Breast epithelium (tissue), 4 donors: ENCODE data around the gene APCDD1. TPM values are rescaled to one million over a fixed set of nuclear protein-coding genes. Genes with fewer than 3 reads are reported as not detected.
A peak's percentile ranks its signal among the peaks of the same experiment; 100 is the strongest.

Experiments used
- DNase-seq, 2 donors: peaks; one replicate each; pipeline ENCODE4 v3.0.0-alpha.2; 2019; ENCODE audit warnings: low spot score in 2 of 2
- H3K27ac ChIP-seq, 2 donors: fragments of 200-600 bp; sonication (generic) in 1 of 2; one replicate each; pipeline ENCODE4 v1.5.1; 2016 to 2019; ENCODE audit warnings: mild to moderate bottlenecking in 1 of 2
- H3K27me3 ChIP-seq, 2 donors: fragments of 200-600 bp; sonication (generic) in 1 of 2; one replicate each; pipeline versions ENCODE4 v1.5.1 to v1.6.0; 2017 to 2019; ENCODE audit warnings: control low read depth in 1 of 2, mild to moderate bottlenecking in 1 of 2
- H3K36me3 ChIP-seq: fragments of 200-600 bp; one replicate; pipeline ENCODE4 v1.5.1; 2019
- H3K4me1 ChIP-seq, 2 donors: fragments of 200-600 bp; sonication (generic); one replicate each; pipeline ENCODE4 v1.5.1; 2016 to 2019; ENCODE audit warnings: control low read depth in 1 of 2
- H3K4me3 ChIP-seq, 3 donors: fragments of 200-600 bp; sonication (generic); 1 replicate in 2 of 3; 2 replicates in 1 of 3; pipeline ENCODE4 v1.5.1; 2016 to 2019; ENCODE audit warnings: mild to moderate bottlenecking in 3 of 3, moderate library complexity in 2 of 3
- H3K9me3 ChIP-seq, 2 donors: fragments of 200-600 bp; sonication (generic) in 1 of 2; one replicate each; pipeline ENCODE4 v1.5.1; 2016 to 2019; ENCODE audit warnings: control low read depth in 1 of 2
- POLR2A ChIP-seq: fragments of 450-650 bp; IDR thresholded peaks from one replicate; pipeline ENCODE4 v1.6.1; 2016; ENCODE audit warnings: antibody characterized with exemption, mild to moderate bottlenecking, moderate library complexity
- POLR2AphosphoS5 ChIP-seq, 3 donors: sonication (generic); formaldehyde crosslinking; IDR thresholded peaks; one replicate each; pipeline ENCODE4 v1.6.1; 2017; ENCODE audit warnings: antibody characterized with exemption in 3 of 3
- intact Hi-C: fragments of 100-400 bp; cut with DNase I; formaldehyde crosslinking; loops from one replicate; pipeline ENCODE4 v1.15.1; 2023; ENCODE audit warnings: low total_unique reads
- total RNA-seq, 3 donors: library from RNA; depleted of rRNA; stranded (reverse); fragments of >200 nt; gene quantifications; one replicate each; pipeline ENCODE4 v1.1.0, GENCODE V29; 2016
- TF ChIP-seq, protein P1 (sequence below), 3 donors: fragments of 450-650 bp; IDR thresholded peaks; one replicate each; pipeline ENCODE4 v1.5.1; 2016 to 2017; ENCODE audit warnings: antibody characterized with exemption in 3 of 3, mild to moderate bottlenecking in 3 of 3, moderate library complexity in 3 of 3

The APCDD1 gene
- total RNA-seq, 3 donors from 2014 or later: 34.1 to 275 (median 38.8) TPM

GRCh38 chr18:10420561-10421352, 33.7 kb upstream of the APCDD1 start:
- Histone ChIP-seq H3K27ac (no peak overlapping the region), H3K4me3 (no peak overlapping the region), H3K4me1 (peaks cover 0 to 9% of the 10 kb centered on the region in 2 donors), H3K36me3 (no peaks in the 10 kb centered on the region), H3K27me3 (no peaks in the 10 kb centered on the region), H3K9me3 (no peaks in the 10 kb centered on the region)
- intact Hi-C loops: no loop called here
- TF ChIP-seq POLR2AphosphoS5 (IDR thresholded peaks at IDR 0.05) (no peak), POLR2A (no peak)
- TF ChIP-seq, protein P1, sequence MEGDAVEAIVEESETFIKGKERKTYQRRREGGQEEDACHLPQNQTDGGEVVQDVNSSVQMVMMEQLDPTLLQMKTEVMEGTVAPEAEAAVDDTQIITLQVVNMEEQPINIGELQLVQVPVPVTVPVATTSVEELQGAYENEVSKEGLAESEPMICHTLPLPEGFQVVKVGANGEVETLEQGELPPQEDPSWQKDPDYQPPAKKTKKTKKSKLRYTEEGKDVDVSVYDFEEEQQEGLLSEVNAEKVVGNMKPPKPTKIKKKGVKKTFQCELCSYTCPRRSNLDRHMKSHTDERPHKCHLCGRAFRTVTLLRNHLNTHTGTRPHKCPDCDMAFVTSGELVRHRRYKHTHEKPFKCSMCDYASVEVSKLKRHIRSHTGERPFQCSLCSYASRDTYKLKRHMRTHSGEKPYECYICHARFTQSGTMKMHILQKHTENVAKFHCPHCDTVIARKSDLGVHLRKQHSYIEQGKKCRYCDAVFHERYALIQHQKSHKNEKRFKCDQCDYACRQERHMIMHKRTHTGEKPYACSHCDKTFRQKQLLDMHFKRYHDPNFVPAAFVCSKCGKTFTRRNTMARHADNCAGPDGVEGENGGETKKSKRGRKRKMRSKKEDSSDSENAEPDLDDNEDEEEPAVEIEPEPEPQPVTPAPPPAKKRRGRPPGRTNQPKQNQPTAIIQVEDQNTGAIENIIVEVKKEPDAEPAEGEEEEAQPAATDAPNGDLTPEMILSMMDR (IDR thresholded peaks at IDR 0.05): no peak
- no peak for DNase-seq

DNA sequence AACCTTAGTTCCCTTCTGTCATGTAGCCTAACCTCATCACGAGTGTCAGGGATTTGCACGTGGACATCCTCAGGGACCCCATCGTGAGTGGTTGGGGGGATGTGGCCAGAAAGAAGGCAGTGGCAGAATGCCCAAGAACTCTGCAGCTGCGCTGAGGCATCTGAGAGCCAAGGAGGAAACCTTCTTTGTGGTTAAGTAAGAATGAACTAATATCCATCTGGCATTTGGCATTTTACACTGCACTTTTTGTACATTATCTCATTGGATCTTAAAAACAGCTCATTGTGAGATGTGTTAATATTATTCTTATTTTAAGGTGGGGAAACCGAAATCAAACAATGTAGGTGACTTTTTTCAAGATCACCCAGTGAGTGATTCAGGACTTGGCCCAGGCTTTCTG, 32.6 kb upstream of the APCDD1 start:
- Histone ChIP-seq H3K27ac (peak overlapping the region in 1 of 2 donors; percentile 42), H3K4me1 (peaks cover 0 to 7% of the 10 kb centered on the region in 2 donors), H3K27me3 (no peaks in the 10 kb centered on the region), H3K4me3 (no peak overlapping the region), H3K36me3 (no peaks in the 10 kb centered on the region), H3K9me3 (no peaks in the 10 kb centered on the region)
- no peak for DNase-seq
- TF ChIP-seq POLR2A (no peak), POLR2AphosphoS5 (IDR thresholded peaks at IDR 0.05) (no peak)
- TF ChIP-seq, protein P1 (IDR thresholded peaks at IDR 0.05): no peak
- intact Hi-C loops: no loop called here

DNA sequence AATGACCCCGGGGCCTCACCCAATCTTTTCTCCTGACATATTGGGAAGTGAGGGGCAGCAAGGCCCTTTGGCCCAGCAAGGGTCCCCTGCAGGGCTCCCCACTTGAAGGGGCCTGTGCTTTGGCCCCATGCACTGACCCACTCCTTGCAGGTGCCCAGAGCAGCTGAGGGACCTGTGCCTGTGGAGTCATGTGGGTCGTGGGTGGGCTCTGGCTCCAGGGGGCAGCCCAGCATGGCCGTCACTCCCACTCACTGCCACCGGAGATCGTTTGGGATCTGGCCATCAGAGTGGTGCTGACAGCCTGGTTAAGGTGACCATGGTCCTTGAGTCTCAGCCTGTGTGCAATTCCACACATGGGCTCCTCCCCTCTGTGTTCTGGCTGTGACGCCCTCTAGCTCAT, 31.7 kb upstream of the APCDD1 start:
- no peaks in the 10 kb centered on the region for H3K36me3 ChIP-seq
- intact Hi-C loops: no loop called here
- DNase-seq: no peak
- peaks cover 0 to 7% of the 10 kb centered on the region in 2 donors for H3K4me1 ChIP-seq
- H3K4me3 ChIP-seq: no peak overlapping the region
- TF ChIP-seq, protein P1 (IDR thresholded peaks at IDR 0.05): no peak
- no peak for TF ChIP-seq POLR2AphosphoS5 (IDR thresholded peaks at IDR 0.05)
- TF ChIP-seq POLR2A: no peak
- no peaks in the 10 kb centered on the region for H3K9me3 ChIP-seq
- peak overlapping the region; percentile 36 to 58 for H3K27ac ChIP-seq
- H3K27me3 ChIP-seq: no peaks in the 10 kb centered on the region

DNA sequence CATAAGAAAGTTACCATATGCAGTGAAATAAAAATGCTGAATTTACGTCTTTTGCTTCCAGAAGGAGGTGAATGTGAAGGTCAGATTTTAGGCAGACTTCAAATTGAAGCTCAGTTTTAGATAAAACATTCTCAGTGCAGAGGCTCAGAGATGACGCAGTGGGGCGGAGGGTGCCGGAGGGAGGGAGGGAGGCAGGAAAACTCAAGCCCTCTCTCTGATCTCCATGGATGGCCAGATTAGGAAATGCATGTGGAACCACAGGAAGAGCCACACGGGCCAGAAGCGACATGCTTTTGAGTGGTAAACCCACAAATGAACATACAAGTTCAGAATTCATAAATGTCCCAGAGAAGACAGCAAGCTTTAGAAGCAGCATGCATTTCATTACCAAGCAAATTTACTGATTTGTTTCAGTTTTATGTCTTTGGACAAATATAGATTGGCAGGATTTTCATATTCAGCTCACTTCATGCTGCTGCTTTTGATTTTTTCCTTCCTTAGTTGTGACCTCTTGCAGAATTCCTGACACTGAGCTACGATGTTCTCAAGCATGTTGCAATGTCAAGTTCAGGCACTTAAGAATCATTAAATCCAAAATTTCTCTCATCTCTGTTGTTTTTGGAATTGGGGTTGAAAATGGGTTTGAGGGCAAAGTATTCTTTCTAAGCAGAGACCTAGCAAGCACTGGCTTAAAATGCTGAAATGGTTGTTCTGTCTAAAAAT, 29.7 kb upstream of the APCDD1 start:
- Histone ChIP-seq H3K4me3 (no peak overlapping the region), H3K27me3 (no peaks in the 10 kb centered on the region), H3K9me3 (no peaks in the 10 kb centered on the region), H3K4me1 (peaks cover 0 to 7% of the 10 kb centered on the region in 2 donors), H3K27ac (peak overlapping the region in 1 of 2 donors; percentile 58), H3K36me3 (no peaks in the 10 kb centered on the region)
- TF ChIP-seq POLR2A: no peak
- TF ChIP-seq POLR2AphosphoS5 (IDR thresholded peaks at IDR 0.05): no peak
- TF ChIP-seq, protein P1 (IDR thresholded peaks at IDR 0.05): no peak
- DNase-seq: no peak
- intact Hi-C loops: no loop called here

- TF ChIP-seq, protein P1 (IDR thresholded peaks at IDR 0.05): no peak
- no peak for TF ChIP-seq POLR2AphosphoS5 (IDR thresholded peaks at IDR 0.05)
- no peak for TF ChIP-seq POLR2A
- Histone ChIP-seq H3K9me3 (no peaks in the 10 kb centered on the region), H3K27ac (no peak overlapping the region), H3K4me1 (no peaks in the 10 kb centered on the region), H3K36me3 (no peaks in the 10 kb centered on the region), H3K4me3 (no peak overlapping the region), H3K27me3 (no peaks in the 10 kb centered on the region)
- DNase-seq: no peak
- intact Hi-C loops: no loop called here
Measured at GRCh38 chr18:10430677-10431076, 23.8 kb upstream of the APCDD1 start.
